IMR-90 (cell line): ENCODE measurements around the gene LDLRAD3. TPM values are rescaled to one million over a fixed set of nuclear protein-coding genes. Genes with fewer than 3 reads are reported as not detected.

Experiments used
- ATAC-seq: fragments of 200-7000 bp; cut with Tn5 transposase; 2 replicates; pipeline ENCODE4 v1.9.1; 2020; ENCODE audit warnings: low read depth, mild to moderate bottlenecking, moderate library complexity
- BruUV-seq: library from RNA; stranded (reverse); fragments of 400-500 nt; replicated peaks from 2 replicates; lab custom pipeline; 2021; lab: Mats Ljungman, UMichigan
- CTCF ChIA-PET: fragments of 300-600 bp; formaldehyde crosslinking; extraction: SDS; loops from one replicate; lab custom pipeline; 2021; ENCODE audit warnings: antibody characterized with exemption; lab: Yijun Ruan, JAX
- POLR2A ChIA-PET: fragments of 300-600 bp; sonication (Branson Sonifier 250); formaldehyde crosslinking; loops from one replicate; lab custom pipeline; 2022; ENCODE audit warnings: antibody characterized with exemption; ENCODE audit not compliant: unreplicated experiment; lab: Charles Lee
- DNase-seq: peaks from one replicate; pipeline ENCODE4 v3.0.0; 2013
- H2AFZ ChIP-seq: replicated peaks from 2 replicates; pipeline ENCODE3; 2013; ENCODE audit warnings: low read length, mild to moderate bottlenecking; ENCODE audit not compliant: poor library complexity
- H2AK5ac ChIP-seq: 2 replicates; pipeline ENCODE4 v1.6.1; 2013; ENCODE audit warnings: low read depth, low read length, inconsistent platforms
- H2AK9ac ChIP-seq: replicated peaks from 2 replicates; pipeline ENCODE3; 2013; ENCODE audit warnings: mild to moderate bottlenecking, low read depth, low read length, moderate library complexity; ENCODE audit not compliant: poor library complexity
- H2BK120ac ChIP-seq: 2 replicates; pipeline ENCODE4 v1.6.1; 2013; ENCODE audit warnings: low read depth, low read length, inconsistent platforms
- H2BK15ac ChIP-seq: 3 replicates; pipeline ENCODE4 v1.6.1; 2013; ENCODE audit warnings: low read depth, low read length, inconsistent platforms
- H2BK20ac ChIP-seq: 2 replicates; pipeline ENCODE4 v1.6.1; 2013; ENCODE audit warnings: low read depth, mild to moderate bottlenecking, inconsistent platforms, low read length, moderate library complexity
- H2BK5ac ChIP-seq: 2 replicates; pipeline ENCODE4 v1.6.1; 2013; ENCODE audit warnings: mild to moderate bottlenecking, low read depth, low read length, inconsistent platforms; ENCODE audit not compliant: poor library complexity, severe bottlenecking
- H3K14ac ChIP-seq: replicated peaks from 2 replicates; pipeline ENCODE4 v1.6.1; 2013; ENCODE audit warnings: low read depth, low read length, inconsistent platforms
- H3K18ac ChIP-seq: 2 replicates; pipeline ENCODE4 v1.6.1; 2013; ENCODE audit warnings: low read depth, low read length, control low read depth
- H3K23ac ChIP-seq: 2 replicates; pipeline ENCODE4 v1.6.1; 2013; ENCODE audit warnings: low read depth, low read length, inconsistent platforms
- H3K27ac ChIP-seq: 2 replicates; pipeline ENCODE4 v1.5.1; 2013; ENCODE audit warnings: mild to moderate bottlenecking, control low read depth, low read length; ENCODE audit not compliant: insufficient read depth
- H3K27me3 ChIP-seq: 2 replicates; pipeline ENCODE4 v1.6.1; 2013; ENCODE audit warnings: low read length; ENCODE audit not compliant: control insufficient read depth, insufficient read depth
- H3K36me3 ChIP-seq: 2 replicates; pipeline ENCODE4 v1.6.1; 2013; ENCODE audit warnings: low read length, mixed read lengths; ENCODE audit not compliant: control insufficient read depth, insufficient read depth
- H3K4ac ChIP-seq: 2 replicates; pipeline ENCODE4 v1.6.1; 2013; ENCODE audit warnings: low read depth, low read length, inconsistent platforms
- H3K4me1 ChIP-seq: 2 replicates; pipeline ENCODE4 v1.6.1; 2013; ENCODE audit warnings: low read length, mixed read lengths; ENCODE audit not compliant: control insufficient read depth, insufficient read depth
- H3K4me2 ChIP-seq: 2 replicates; pipeline ENCODE4 v1.6.1; 2013; ENCODE audit warnings: low read depth, mild to moderate bottlenecking, control low read depth, low read length, moderate library complexity
- H3K4me3 ChIP-seq: 2 replicates; pipeline ENCODE4 v1.5.1; 2013; ENCODE audit warnings: low read depth, mild to moderate bottlenecking, control low read depth, low read length, moderate library complexity; ENCODE audit not compliant: insufficient read depth
- H3K56ac ChIP-seq: 2 replicates; pipeline ENCODE4 v1.6.1; 2013; ENCODE audit warnings: low read length, inconsistent platforms; ENCODE audit not compliant: insufficient read depth; ENCODE audit errors: extremely low read depth
- H3K79me1 ChIP-seq, 2 experiments: 2 replicates each; pipeline ENCODE4 v1.6.1; 2013; ENCODE audit warnings: low read length in 2 of 2, inconsistent platforms in 1 of 2, low read depth in 1 of 2
- H3K9ac ChIP-seq: 2 replicates; pipeline ENCODE4 v1.6.1; 2013; ENCODE audit warnings: low read depth, low read length, control low read depth
- H3K9me1 ChIP-seq: 2 replicates; pipeline ENCODE4 v1.6.1; 2013; ENCODE audit warnings: low read length, inconsistent platforms; ENCODE audit not compliant: insufficient read depth
- H3K9me3 ChIP-seq: 2 replicates; pipeline ENCODE4 v1.6.1; 2013; ENCODE audit warnings: low read length; ENCODE audit not compliant: control insufficient read depth, insufficient read depth
- H4K20me1 ChIP-seq: 2 replicates; pipeline ENCODE4 v1.6.1; 2013; ENCODE audit warnings: low read length, inconsistent platforms; ENCODE audit not compliant: insufficient read depth
- H4K5ac ChIP-seq: 2 replicates; pipeline ENCODE4 v1.6.1; 2013; ENCODE audit warnings: mild to moderate bottlenecking, low read depth, low read length, control low read depth
- H4K8ac ChIP-seq, 2 experiments: 2 replicates each; pipeline ENCODE4 v1.6.1; 2013; ENCODE audit warnings: low read depth in 2 of 2, low read length in 2 of 2, control low read depth in 1 of 2, inconsistent platforms in 1 of 2
- H4K91ac ChIP-seq: 2 replicates; pipeline ENCODE4 v1.6.1; 2013; ENCODE audit warnings: low read depth, low read length, inconsistent platforms; ENCODE audit not compliant: insufficient read depth
- CEBPB ChIP-seq: IDR thresholded peaks from 2 replicates; pipeline ENCODE4 v1.6.1; 2012; ENCODE audit warnings: low read depth, low read length, improper control_type of control experiment
- MAFK ChIP-seq: IDR thresholded peaks from 2 replicates; pipeline ENCODE4 v1.6.1; 2012; ENCODE audit warnings: low read depth, low read length, improper control_type of control experiment
- MAZ ChIP-seq: IDR thresholded peaks from 2 replicates; pipeline ENCODE4 v1.6.1; 2012; ENCODE audit warnings: low read depth, mild to moderate bottlenecking, low read length, improper control_type of control experiment, moderate library complexity, borderline replicate concordance
- RCOR1 ChIP-seq: IDR thresholded peaks from 2 replicates; pipeline ENCODE4 v1.6.1; 2012; ENCODE audit warnings: mild to moderate bottlenecking, low read length, improper control_type of control experiment; ENCODE audit not compliant: insufficient replicate concordance
- WGBS, 2 experiments: methylation state at CpG; one replicate each; pipeline versions ENCODE4 v1.1.5 to v1.1.7; 2013; ENCODE audit warnings: missing lambda C conversion rate in 2 of 2; ENCODE audit not compliant: insufficient read length in 1 of 2; ENCODE audit errors: extremely low coverage in 2 of 2; 5-methylcytosine and 5-hydroxymethylcytosine counted together
- dilution Hi-C: fragments of 300-500 bp; cut with HindIII; formaldehyde crosslinking; loops from one replicate; pipeline ENCODE4 v1.14.3; 2018; ENCODE audit warnings: low sequenced_read_pairs; ENCODE audit not compliant: unreplicated experiment
- in situ Hi-C: fragments of 300-500 bp; cut with MboI; formaldehyde crosslinking; loops from 3 replicates; pipeline ENCODE4 v1.14.3; 2019; ENCODE audit warnings: low sequenced_read_pairs, inconsistent platforms, mixed read lengths
- intact Hi-C: fragments of 100-400 bp; cut with micrococcal nuclease; formaldehyde crosslinking; loops from 2 replicates; pipeline ENCODE4 v1.10.0; 2022
- polyA plus RNA-seq, 3 experiments: library from polyadenylated mRNA; depleted of rRNA; stranded (reverse); fragments of >200 nt; gene quantifications; 2 replicates each; pipeline ENCODE4 v1.2.3, GENCODE V29; 2012; ENCODE audit warnings: low replicate concordance in 1 of 3
- total RNA-seq: library from RNA; depleted of rRNA; stranded (reverse); fragments of >200 nt; gene quantifications from 2 replicates; pipeline ENCODE4 v1.2.3, GENCODE V29; 2012
- TF ChIP-seq, protein P1 (sequence below): conservative IDR thresholded peaks from 2 replicates; pipeline ENCODE4 v1.5.1; 2012; ENCODE audit warnings: mild to moderate bottlenecking, low read depth, low read length, improper control_type of control experiment

Gene LDLRAD3
- total and polyA plus RNA-seq, 2 of the 4 experiments (the other 2 are of a cell fraction): 2.7 to 6.4 TPM

DNA sequence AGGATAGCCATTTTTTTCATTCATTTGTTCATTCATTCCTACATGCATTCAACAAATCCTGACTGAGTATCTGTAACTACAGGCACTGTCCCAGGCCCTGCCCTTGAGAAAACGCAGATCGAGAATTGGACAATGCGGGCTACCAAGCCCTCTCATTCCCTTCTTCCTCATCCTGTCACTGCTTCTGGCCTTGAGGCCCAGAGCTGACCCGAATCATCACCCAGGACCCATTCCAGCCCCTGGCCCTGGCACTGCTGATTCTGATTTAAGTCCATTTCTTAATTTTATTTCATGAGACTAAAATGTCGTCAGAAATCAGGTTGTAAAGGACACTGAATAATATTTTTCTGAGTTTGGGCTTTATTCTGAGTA lies 321.1 kb downstream of the LDLRAD3 start:
- BruUV-seq: no TSS peak

More for the DNA sequence above, 321.1 kb downstream of the LDLRAD3 start:
- dilution Hi-C loops: no loop called here
- no peak overlapping the region for H2BK5ac ChIP-seq
- ChIA-PET CTCF (interaction anchor here (1.5 to 2.7 kb wide), 3 partner anchors 223 to 443 kb away, joined by 4 to 13 read pairs (median 9); no protein-coding TSS in a partner anchor), POLR2A (no interaction called here)
- no peaks in the 10 kb centered on the region for H3K79me1 ChIP-seq
- H4K5ac ChIP-seq: no peak overlapping the region
- no peak overlapping the region for H3K27ac ChIP-seq
- ATAC-seq (no peak), DNase-seq (no peak)
- H2BK120ac ChIP-seq: no peak overlapping the region
- no peaks in the 10 kb centered on the region for H3K9me3 ChIP-seq
- H3K4me2 ChIP-seq: no peak overlapping the region
- no peaks in the 10 kb centered on the region for H3K9me1 ChIP-seq
- no peak overlapping the region for H3K18ac ChIP-seq
- no peaks in the 10 kb centered on the region for H3K4me1 ChIP-seq
- no peak overlapping the region for H3K9ac ChIP-seq
- no peak overlapping the region for H4K91ac ChIP-seq
- no peak overlapping the region for H3K4me3 ChIP-seq
- H3K56ac ChIP-seq: no peak overlapping the region
- no peak for TF ChIP-seq MAFK
- TF ChIP-seq CEBPB: no peak
- no peak for TF ChIP-seq MAZ
- TF ChIP-seq RCOR1: no peak
- TF ChIP-seq, protein P1, sequence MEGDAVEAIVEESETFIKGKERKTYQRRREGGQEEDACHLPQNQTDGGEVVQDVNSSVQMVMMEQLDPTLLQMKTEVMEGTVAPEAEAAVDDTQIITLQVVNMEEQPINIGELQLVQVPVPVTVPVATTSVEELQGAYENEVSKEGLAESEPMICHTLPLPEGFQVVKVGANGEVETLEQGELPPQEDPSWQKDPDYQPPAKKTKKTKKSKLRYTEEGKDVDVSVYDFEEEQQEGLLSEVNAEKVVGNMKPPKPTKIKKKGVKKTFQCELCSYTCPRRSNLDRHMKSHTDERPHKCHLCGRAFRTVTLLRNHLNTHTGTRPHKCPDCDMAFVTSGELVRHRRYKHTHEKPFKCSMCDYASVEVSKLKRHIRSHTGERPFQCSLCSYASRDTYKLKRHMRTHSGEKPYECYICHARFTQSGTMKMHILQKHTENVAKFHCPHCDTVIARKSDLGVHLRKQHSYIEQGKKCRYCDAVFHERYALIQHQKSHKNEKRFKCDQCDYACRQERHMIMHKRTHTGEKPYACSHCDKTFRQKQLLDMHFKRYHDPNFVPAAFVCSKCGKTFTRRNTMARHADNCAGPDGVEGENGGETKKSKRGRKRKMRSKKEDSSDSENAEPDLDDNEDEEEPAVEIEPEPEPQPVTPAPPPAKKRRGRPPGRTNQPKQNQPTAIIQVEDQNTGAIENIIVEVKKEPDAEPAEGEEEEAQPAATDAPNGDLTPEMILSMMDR: no peak
- H3K23ac ChIP-seq: no peak overlapping the region; the same call in 1 of the 2 replicates
- H4K8ac ChIP-seq: no peak overlapping the region
- no peak overlapping the region for H3K14ac ChIP-seq
- intact Hi-C loops: loop anchor here (10.0 kb wide), 1 partner anchor 320 kb away; the partner anchor contains the start of gene LDLRAD3
- 0 out of 2 replicates have a peak overlapping the region, but pooled peaks have one; percentile 18 for H2AK5ac ChIP-seq
- H3K4ac ChIP-seq: no peak overlapping the region; the same call in 1 of the 2 replicates
- WGBS, 2 experiments: 100% methylated on average over 3 of the region's 5 CpGs; no CpG with 5 or more reads in 1 of the 2 experiments
- H3K27me3 ChIP-seq: peaks cover 32% of the 10 kb centered on the region
- in situ Hi-C loops: loop anchor here (5.0 to 10.0 kb wide), 4 partner anchors 230 to 780 kb away; partner anchors contain the start of gene FJX1
- H3K36me3 ChIP-seq: 0 out of 2 replicates have a peak, but pooled peaks cover 2% of the 10 kb centered on the region
- H2BK20ac ChIP-seq: no peak overlapping the region
- H4K20me1 ChIP-seq: peaks cover 5% of the 10 kb centered on the region; the same call in 1 of the 2 replicates
- H2AK9ac ChIP-seq: no peak overlapping the region
- no peak overlapping the region for H2BK15ac ChIP-seq
- no peak overlapping the region for H2AFZ ChIP-seq
